NCI-H345 treated with DMSO at 0.1 percent for 48 hours (cell line): ENCODE data around the gene ZFP1.

Experiments
- DNase-seq: peaks from one replicate; lab custom pipeline; 2025; ENCODE audit not compliant: unreplicated experiment; lab: John Stamatoyannopoulos, UW

Gene ZFP1

GRCh38 chr16:75147968-75148310, 385 bp upstream of the ZFP1 start:
- DNase-seq = no peak

- no peak for DNase-seq
These were observed 3.5 kb downstream of the ZFP1 start for GRCh38 chr16:75151798-75152197.

GRCh38 chr16:75152635-75153034, 4.3 kb downstream of the ZFP1 start:
- DNase-seq = no peak

GRCh38 chr16:75160386-75160785, 12.1 kb downstream of the ZFP1 start:
- no peak for DNase-seq

- DNase-seq = no peak
These were observed 21.6 kb downstream of the ZFP1 start for GRCh38 chr16:75169899-75170405.

GRCh38 chr16:75172578-75172977, 24.3 kb downstream of the ZFP1 start:
- no peak for DNase-seq

- no peak for DNase-seq
These were observed 26.8 kb downstream of the ZFP1 start for GRCh38 chr16:75175074-75175473.

- DNase-seq = no peak
These were observed 28.6 kb downstream of the ZFP1 start for GRCh38 chr16:75176926-75177325.

- no peak for DNase-seq
These were observed 30.9 kb downstream of the ZFP1 start for GRCh38 chr16:75179208-75179607.

- no peak for DNase-seq
These were observed 33.3 kb downstream of the ZFP1 start for GRCh38 chr16:75181630-75182029.

- DNase-seq = no peak
These were observed 40.6 kb downstream of the ZFP1 start for GRCh38 chr16:75188832-75189477.

GRCh38 chr16:75189638-75190245, 41.4 kb downstream of the ZFP1 start:
- DNase-seq = no peak

GRCh38 chr16:75192606-75193264, 44.4 kb downstream of the ZFP1 start:
- no peak for DNase-seq

- DNase-seq = no peak
These were observed 44.9 kb downstream of the ZFP1 start for GRCh38 chr16:75193265-75193650.

- DNase-seq = no peak
These were observed 45.6 kb downstream of the ZFP1 start for GRCh38 chr16:75193730-75194444.

- no peak for DNase-seq
These were observed 47.8 kb downstream of the ZFP1 start for GRCh38 chr16:75195811-75196790.

- no peak for DNase-seq
These were observed 48.5 kb downstream of the ZFP1 start for GRCh38 chr16:75196836-75197235.

- DNase-seq = no peak
These were observed 49.3 kb downstream of the ZFP1 start for GRCh38 chr16:75197522-75198134.

- no peak for DNase-seq
These were observed 49.8 kb downstream of the ZFP1 start for GRCh38 chr16:75198135-75198600.

- DNase-seq = no peak
These were observed 53.8 kb downstream of the ZFP1 start for GRCh38 chr16:75202069-75202590.
